ENCODE data around the gene SLC35G3. TPM values are rescaled to one million over a fixed set of nuclear protein-coding genes. Genes with fewer than 3 reads are reported as not detected.
"Not testable (repeated sequence)": the region's sequence is repeated elsewhere in the genome, so short reads cannot be mapped to it uniquely, and the experiment has no call there.

The SLC35G3 gene
- total RNA-seq, 1 experiment from 2014 or later, result not detected

DNA sequence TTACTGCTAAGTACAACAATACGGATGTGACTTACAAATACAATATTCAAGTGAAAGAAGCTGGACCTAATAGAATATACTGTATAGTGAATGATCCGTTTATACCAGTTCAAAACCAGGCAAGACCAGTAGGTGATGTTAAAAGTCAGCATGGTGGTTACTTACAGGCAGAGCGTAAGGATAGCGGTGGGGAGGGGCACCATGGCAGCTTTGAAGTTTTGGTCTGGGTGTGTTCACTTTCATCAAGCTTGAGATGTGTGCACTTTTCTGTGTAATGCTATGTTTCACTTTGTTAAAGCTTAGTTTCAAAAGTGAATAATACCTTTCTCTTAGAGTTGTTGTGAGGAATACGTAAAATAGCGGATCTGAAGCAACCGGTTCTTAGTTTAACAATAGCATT is 16.5 kb upstream of the SLC35G3 start:
- H3K4me3 ChIP-seq (ENCODE audit: low read depth in 2 of 2, low read length in 2 of 2), result no peak overlapping the region
- CTCF ChIA-PET, result interaction anchor here (0.5 kb wide), 1 partner anchor 329 kb away, joined by 6 read pairs; no protein-coding TSS in a partner anchor
- no peak overlapping the region for H3K27ac ChIP-seq (ENCODE audit: low read length)
- H3K27me3 ChIP-seq (ENCODE audit: control insufficient read depth, insufficient read depth, low read length), result no peaks in the 10 kb centered on the region; the same call in 1 of the 2 replicates
- no peaks in the 10 kb centered on the region for H3K4me1 ChIP-seq (ENCODE audit: control insufficient read depth, insufficient read depth, low read length)
- BruUV-seq (replicated peaks), result no TSS peak
- POLR2A ChIA-PET, result interaction anchor here (0.6 kb wide), 1 partner anchor 301 kb away, joined by 7 read pairs; no protein-coding TSS in a partner anchor
- TF ChIP-seq, protein P1, sequence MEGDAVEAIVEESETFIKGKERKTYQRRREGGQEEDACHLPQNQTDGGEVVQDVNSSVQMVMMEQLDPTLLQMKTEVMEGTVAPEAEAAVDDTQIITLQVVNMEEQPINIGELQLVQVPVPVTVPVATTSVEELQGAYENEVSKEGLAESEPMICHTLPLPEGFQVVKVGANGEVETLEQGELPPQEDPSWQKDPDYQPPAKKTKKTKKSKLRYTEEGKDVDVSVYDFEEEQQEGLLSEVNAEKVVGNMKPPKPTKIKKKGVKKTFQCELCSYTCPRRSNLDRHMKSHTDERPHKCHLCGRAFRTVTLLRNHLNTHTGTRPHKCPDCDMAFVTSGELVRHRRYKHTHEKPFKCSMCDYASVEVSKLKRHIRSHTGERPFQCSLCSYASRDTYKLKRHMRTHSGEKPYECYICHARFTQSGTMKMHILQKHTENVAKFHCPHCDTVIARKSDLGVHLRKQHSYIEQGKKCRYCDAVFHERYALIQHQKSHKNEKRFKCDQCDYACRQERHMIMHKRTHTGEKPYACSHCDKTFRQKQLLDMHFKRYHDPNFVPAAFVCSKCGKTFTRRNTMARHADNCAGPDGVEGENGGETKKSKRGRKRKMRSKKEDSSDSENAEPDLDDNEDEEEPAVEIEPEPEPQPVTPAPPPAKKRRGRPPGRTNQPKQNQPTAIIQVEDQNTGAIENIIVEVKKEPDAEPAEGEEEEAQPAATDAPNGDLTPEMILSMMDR (IDR thresholded peaks at IDR 0.05), result no peak
- TF ChIP-seq, protein P2, sequence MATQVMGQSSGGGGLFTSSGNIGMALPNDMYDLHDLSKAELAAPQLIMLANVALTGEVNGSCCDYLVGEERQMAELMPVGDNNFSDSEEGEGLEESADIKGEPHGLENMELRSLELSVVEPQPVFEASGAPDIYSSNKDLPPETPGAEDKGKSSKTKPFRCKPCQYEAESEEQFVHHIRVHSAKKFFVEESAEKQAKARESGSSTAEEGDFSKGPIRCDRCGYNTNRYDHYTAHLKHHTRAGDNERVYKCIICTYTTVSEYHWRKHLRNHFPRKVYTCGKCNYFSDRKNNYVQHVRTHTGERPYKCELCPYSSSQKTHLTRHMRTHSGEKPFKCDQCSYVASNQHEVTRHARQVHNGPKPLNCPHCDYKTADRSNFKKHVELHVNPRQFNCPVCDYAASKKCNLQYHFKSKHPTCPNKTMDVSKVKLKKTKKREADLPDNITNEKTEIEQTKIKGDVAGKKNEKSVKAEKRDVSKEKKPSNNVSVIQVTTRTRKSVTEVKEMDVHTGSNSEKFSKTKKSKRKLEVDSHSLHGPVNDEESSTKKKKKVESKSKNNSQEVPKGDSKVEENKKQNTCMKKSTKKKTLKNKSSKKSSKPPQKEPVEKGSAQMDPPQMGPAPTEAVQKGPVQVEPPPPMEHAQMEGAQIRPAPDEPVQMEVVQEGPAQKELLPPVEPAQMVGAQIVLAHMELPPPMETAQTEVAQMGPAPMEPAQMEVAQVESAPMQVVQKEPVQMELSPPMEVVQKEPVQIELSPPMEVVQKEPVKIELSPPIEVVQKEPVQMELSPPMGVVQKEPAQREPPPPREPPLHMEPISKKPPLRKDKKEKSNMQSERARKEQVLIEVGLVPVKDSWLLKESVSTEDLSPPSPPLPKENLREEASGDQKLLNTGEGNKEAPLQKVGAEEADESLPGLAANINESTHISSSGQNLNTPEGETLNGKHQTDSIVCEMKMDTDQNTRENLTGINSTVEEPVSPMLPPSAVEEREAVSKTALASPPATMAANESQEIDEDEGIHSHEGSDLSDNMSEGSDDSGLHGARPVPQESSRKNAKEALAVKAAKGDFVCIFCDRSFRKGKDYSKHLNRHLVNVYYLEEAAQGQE (IDR thresholded peaks at IDR 0.05; ENCODE audit: insufficient read depth in 1 of 2, low read depth in 2 of 2, low read length in 1 of 2), result no peak
- TF ChIP-seq TCF7L2 (IDR thresholded peaks at IDR 0.05; ENCODE audit: low read depth, low read length) (no peak), POLR2AphosphoS5 (IDR thresholded peaks at IDR 0.05; ENCODE audit: low read depth, low read length) (no peak), SIN3A (IDR thresholded peaks at IDR 0.05; ENCODE audit: borderline replicate concordance, insufficient read depth, low read depth, low read length) (no peak)
- H3K9me3 ChIP-seq (ENCODE audit: control insufficient read depth, insufficient read depth, low read depth, low read length), result no peaks in the 10 kb centered on the region
- intact Hi-C loops (cut with micrococcal nuclease; ENCODE audit: unreplicated experiment) (loop anchor here (10.0 kb wide), 1 partner anchor 56 kb away; no protein-coding TSS in a partner anchor), in situ Hi-C loops (cut with HindIII; ENCODE audit: low pct_unique_long_range_greater_than_20kb, low sequenced_read_pairs) (no loop called here)
- no peaks in the 10 kb centered on the region for H3K36me3 ChIP-seq (ENCODE audit: control insufficient read depth, insufficient read depth, low read length)
- ATAC-seq (no peak), DNase-seq (ENCODE audit: low read depth, low spot score) (no peak)

DNA sequence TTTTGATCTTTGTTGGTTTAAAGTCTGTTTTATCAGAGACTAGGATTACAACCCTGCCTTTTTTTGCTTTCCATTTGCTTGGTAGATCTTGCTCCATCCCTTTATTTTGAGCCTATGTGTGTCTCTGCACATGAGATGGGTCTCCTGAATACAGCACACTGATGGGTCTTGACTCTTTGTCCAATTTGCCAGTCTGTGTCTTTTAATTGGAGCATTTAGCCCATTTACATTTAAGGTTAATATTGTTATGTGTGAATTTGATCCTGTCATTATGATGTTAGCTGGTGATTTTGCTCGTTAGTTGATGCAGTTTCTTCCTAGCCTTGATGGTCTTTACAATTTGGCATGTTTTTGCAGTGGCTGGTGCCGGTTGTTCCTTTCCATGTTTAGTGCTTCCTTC is 8.4 kb upstream of the SLC35G3 start:
- H3K4me1 ChIP-seq (ENCODE audit: control insufficient read depth, insufficient read depth, low read length); ATAC-seq; H3K27ac ChIP-seq (ENCODE audit: low read length); BruUV-seq (replicated peaks); DNase-seq (ENCODE audit: low read depth, low spot score); H3K36me3 ChIP-seq (ENCODE audit: control insufficient read depth, insufficient read depth, low read length); H3K4me3 ChIP-seq (ENCODE audit: low read depth in 2 of 2, low read length in 2 of 2); in situ Hi-C loops (cut with HindIII; ENCODE audit: low pct_unique_long_range_greater_than_20kb, low sequenced_read_pairs); POLR2A ChIA-PET; CTCF ChIA-PET; H3K27me3 ChIP-seq (ENCODE audit: control insufficient read depth, insufficient read depth, low read length); intact Hi-C loops (cut with micrococcal nuclease; ENCODE audit: unreplicated experiment); H3K9me3 ChIP-seq (ENCODE audit: control insufficient read depth, insufficient read depth, low read depth, low read length): not testable (repeated sequence)

GRCh38 chr17:35195062-35195461 is 869 bp upstream of the SLC35G3 start:
- H3K27me3 ChIP-seq (ENCODE audit: control insufficient read depth, insufficient read depth, low read length); intact Hi-C loops (cut with micrococcal nuclease; ENCODE audit: unreplicated experiment); CTCF ChIA-PET; H3K4me3 ChIP-seq (ENCODE audit: low read depth in 2 of 2, low read length in 2 of 2); BruUV-seq (replicated peaks); ATAC-seq; H3K27ac ChIP-seq (ENCODE audit: low read length); H3K9me3 ChIP-seq (ENCODE audit: control insufficient read depth, insufficient read depth, low read depth, low read length); H3K36me3 ChIP-seq (ENCODE audit: control insufficient read depth, insufficient read depth, low read length); H3K4me1 ChIP-seq (ENCODE audit: control insufficient read depth, insufficient read depth, low read length); DNase-seq (ENCODE audit: low read depth, low spot score): not testable (repeated sequence)
- POLR2A ChIA-PET, result interaction anchor here (0.6 kb wide), 1 partner anchor 234 kb away, joined by 4 read pairs; the partner anchor contains the start of genes CCT6B and ZNF830
- in situ Hi-C loops (cut with HindIII; ENCODE audit: low pct_unique_long_range_greater_than_20kb, low sequenced_read_pairs), result loop anchor here (25.0 kb wide), 1 partner anchor 342 kb away; the partner anchor contains the start of gene SLFN12L

All from Panc1 (cell line).